Kidney (tissue), 14 donors: ENCODE measurements around the gene IQSEC1. TPM values are rescaled to one million over a fixed set of nuclear protein-coding genes. Genes with fewer than 3 reads are reported as not detected.

ENCODE experiments used
- DNase-seq, 5 donors: peaks; one replicate each; pipeline ENCODE4 v3.0.0-alpha.2; 2013 to 2020
- FAIRE-seq: peaks from 2 replicates; lab custom pipeline; 2012; peaks lifted over from hg19 to GRCh38; lab: Jason Lieb, UNC
- H3K27ac ChIP-seq, 2 donors: one replicate each; pipeline ENCODE4 v1.7.0; 2013; ENCODE audit warnings: low read depth in 2 of 2, low read length in 2 of 2, inconsistent platforms in 1 of 2
- H3K27me3 ChIP-seq: one replicate; pipeline ENCODE4 v1.7.1; 2013; ENCODE audit warnings: low read length, inconsistent platforms; ENCODE audit not compliant: control insufficient read depth, insufficient read depth
- H3K36me3 ChIP-seq, 3 donors: one replicate each; pipeline versions ENCODE4 v1.7.0 to v1.7.1; 2013; ENCODE audit warnings: low read length in 3 of 3, control low read depth in 1 of 3, inconsistent platforms in 1 of 3; ENCODE audit not compliant: insufficient read depth in 3 of 3, control insufficient read depth in 2 of 3
- H3K4me1 ChIP-seq, 3 donors: one replicate each; pipeline versions ENCODE4 v1.7.0 to v1.7.1; 2013; ENCODE audit warnings: low read length in 3 of 3, inconsistent platforms in 1 of 3, low read depth in 1 of 3; ENCODE audit not compliant: control insufficient read depth in 2 of 3, insufficient read depth in 2 of 3
- H3K4me3 ChIP-seq, 3 donors: one replicate each; pipeline versions ENCODE4 v1.7.0 to v1.8.1; 2013; ENCODE audit warnings: low read length in 3 of 3, control low read depth in 1 of 3, inconsistent platforms in 1 of 3
- H3K9ac ChIP-seq, 3 donors: one replicate each; pipeline versions ENCODE4 v1.7.0 to v1.7.1; 2013; ENCODE audit warnings: low read length in 3 of 3, control low read depth in 1 of 3, inconsistent platforms in 1 of 3
- H3K9me3 ChIP-seq, 3 donors: one replicate each; pipeline versions ENCODE4 v1.7.0 to v1.7.1; 2013; ENCODE audit warnings: low read length in 3 of 3, control low read depth in 1 of 3, inconsistent platforms in 1 of 3; ENCODE audit not compliant: control insufficient read depth in 2 of 3, insufficient read depth in 1 of 3
- CTCF ChIP-seq: IDR thresholded peaks from 3 replicates; pipeline ENCODE4 v1.5.1; 2012; ENCODE audit warnings: mild to moderate bottlenecking, moderate library complexity, borderline replicate concordance; ENCODE audit not compliant: insufficient read depth; ENCODE audit errors: extremely low read depth
- intact Hi-C: fragments of 100-400 bp; cut with DNase I; formaldehyde crosslinking; loops from one replicate; pipeline ENCODE4 v1.11.1; 2022
- polyA plus RNA-seq: library from polyadenylated mRNA; stranded (reverse); fragments of 350-450 nt; fragmentation: Illumina TruSeq; extraction: RNeasy Lipid Tissue Mini Kit (QIAGEN cat#74804); gene quantifications from one replicate; pipeline ENCODE4 v1.2.3, GENCODE V29; 2014; ENCODE audit warnings: low read depth, low replicate concordance; ENCODE audit not compliant: insufficient read depth
- total RNA-seq: library from RNA; stranded (reverse); fragmentation: NEBNext Ultra II Directional; extraction: Animal tissue kit (Norgen Biotek cat#: 25700); gene quantifications from one replicate; pipeline ENCODE4 v1.2.1, GENCODE V29; 2021
- donor health status: control.
- donor health status: control.
- donor health status: control.
- donor health status: control.
- donor health status: control.
- donor health status: DM: yes; HTN: yes; CAD: no.
- donor health status: Normal renal cell carcinoma (clear cell type).

Gene IQSEC1
- total and polyA plus RNA-seq, 2 donors from 2014 or later, result 15.1 to 45.7 TPM

- H3K4me3 ChIP-seq, result no peak overlapping the region
- no peak for DNase-seq
- no peaks in the 10 kb centered on the region for H3K9me3 ChIP-seq
- H3K4me1 ChIP-seq, result peaks cover 0 to 4% (median 4%) of the 10 kb centered on the region in 3 donors
- H3K27me3 ChIP-seq, result no peaks in the 10 kb centered on the region
- H3K36me3 ChIP-seq, result no peaks in the 10 kb centered on the region
- H3K9ac ChIP-seq, result no peak overlapping the region
- no peak overlapping the region for H3K27ac ChIP-seq
- intact Hi-C loops, result no loop called here
- no peak for FAIRE-seq
- TF ChIP-seq CTCF, result no peak
Observed at GRCh38 chr3:12973827-12974226, 99.4 kb downstream of the IQSEC1 start.

DNA sequence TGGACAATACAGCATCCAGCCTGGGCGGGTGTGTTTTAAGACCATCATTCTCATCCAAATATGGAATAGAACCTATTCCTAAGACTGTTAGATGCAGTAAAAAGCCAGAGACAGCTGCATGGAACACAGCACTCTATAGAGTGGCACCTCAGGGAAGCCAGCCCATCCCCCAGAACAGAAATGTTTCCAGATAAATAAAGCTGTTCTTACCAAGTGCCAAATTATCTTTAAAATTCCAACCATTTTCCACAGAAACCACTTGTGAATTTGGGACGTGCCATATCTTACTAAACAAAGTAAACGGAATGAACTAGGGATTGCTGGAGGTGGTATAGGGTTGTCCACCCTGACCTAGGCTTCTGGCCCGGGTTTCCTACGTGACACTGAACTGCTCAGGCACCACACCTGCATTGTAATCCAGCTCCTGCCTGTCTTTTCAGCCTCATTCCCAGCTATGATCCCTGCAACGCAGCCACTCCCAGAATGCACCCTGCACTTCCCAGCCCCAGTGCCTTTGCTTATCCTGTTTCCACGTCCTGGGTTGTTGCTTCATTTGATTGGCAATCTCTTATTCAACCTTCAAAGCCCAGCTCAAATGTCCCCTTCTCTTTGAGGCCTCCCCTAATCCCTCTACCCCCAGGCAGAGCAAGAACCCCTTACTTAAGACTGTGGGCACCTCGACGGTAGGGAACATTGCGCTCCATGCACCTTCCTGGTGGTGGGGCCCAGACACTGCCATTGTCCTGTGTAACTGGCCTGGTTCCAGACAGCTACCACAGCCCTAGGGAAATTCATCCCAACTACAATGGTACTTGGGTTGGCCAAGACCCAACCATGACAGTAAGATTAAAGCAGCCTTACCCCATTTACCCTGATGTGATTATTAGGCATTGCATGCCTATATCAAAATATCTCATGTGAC lies 100.2 kb downstream of the IQSEC1 start:
- H3K9ac ChIP-seq, result no peak overlapping the region
- intact Hi-C loops, result no loop called here
- DNase-seq (peak in 1 of 5 donors; percentile 30), FAIRE-seq (no peak)
- H3K36me3 ChIP-seq, result no peaks in the 10 kb centered on the region
- peaks cover 2 to 8% (median 4%) of the 10 kb centered on the region in 3 donors for H3K4me1 ChIP-seq
- H3K9me3 ChIP-seq, result no peaks in the 10 kb centered on the region
- H3K27me3 ChIP-seq, result no peaks in the 10 kb centered on the region
- TF ChIP-seq CTCF, result no peak
- H3K4me3 ChIP-seq, result no peak overlapping the region
- H3K27ac ChIP-seq, result no peak overlapping the region

- FAIRE-seq (no peak), DNase-seq (no peak)
- no peak overlapping the region for H3K9ac ChIP-seq
- peaks cover 3 to 9% (median 4%) of the 10 kb centered on the region in 3 donors for H3K4me1 ChIP-seq
- H3K4me3 ChIP-seq, result no peak overlapping the region
- H3K36me3 ChIP-seq, result no peaks in the 10 kb centered on the region
- no peaks in the 10 kb centered on the region for H3K27me3 ChIP-seq
- intact Hi-C loops, result no loop called here
- TF ChIP-seq CTCF, result no peak
- no peak overlapping the region for H3K27ac ChIP-seq
- no peaks in the 10 kb centered on the region for H3K9me3 ChIP-seq
Observed at GRCh38 chr3:12972043-12972442, 101.2 kb downstream of the IQSEC1 start.
